SK-N-MC (cell line): ENCODE data around the gene PITPNC1.
A peak's percentile ranks its signal among the peaks of the same experiment; 100 is the strongest.

Source experiments
- DNase-seq: peaks from one replicate; pipeline ENCODE4 v3.0.0-alpha.2; 2011; ENCODE audit warnings: low read depth, low spot score
- H3K27ac ChIP-seq: fragments of 200-600 bp; sonication (generic); 2 replicates; pipeline ENCODE4 v1.5.1; 2016; ENCODE audit warnings: mixed run types
- H3K36me3 ChIP-seq: fragments of 200-600 bp; sonication (generic); 2 replicates; pipeline ENCODE4 v1.6.1; 2017; ENCODE audit warnings: antibody characterized with exemption, low read length, mixed read lengths; ENCODE audit not compliant: insufficient read depth
- H3K4me3 ChIP-seq: fragments of 200-600 bp; sonication (generic); 2 replicates; pipeline ENCODE4 v1.5.1; 2016
- H3K9ac ChIP-seq: fragments of 200-600 bp; sonication (generic); 2 replicates; pipeline ENCODE4 v1.8.0; 2017; ENCODE audit warnings: mixed run types, mixed read lengths; ENCODE audit not compliant: insufficient read length
- H3K9me3 ChIP-seq: fragments of 200-600 bp; sonication (generic); 2 replicates; pipeline ENCODE4 v1.6.1; 2017; ENCODE audit warnings: low read depth, mild to moderate bottlenecking, antibody characterized with exemption, low read length, moderate library complexity, mixed read lengths
- EZH2 ChIP-seq: fragments of 200-600 bp; sonication (generic); IDR thresholded peaks from one replicate; pipeline ENCODE4 v1.6.1; 2017; ENCODE audit warnings: antibody characterized with exemption
- FOXP2 ChIP-seq: optimal IDR thresholded peaks from 2 replicates; pipeline ENCODE3; 2011; ENCODE audit warnings: mild to moderate bottlenecking, moderate library complexity; ENCODE audit not compliant: insufficient read depth; ENCODE audit errors: extremely low read length, control extremely low read depth
- POLR2AphosphoS5 ChIP-seq: IDR thresholded peaks from 2 replicates; pipeline ENCODE4 v1.6.1; 2012; ENCODE audit warnings: mild to moderate bottlenecking, low read depth, low read length, borderline replicate concordance

The PITPNC1 gene

DNA sequence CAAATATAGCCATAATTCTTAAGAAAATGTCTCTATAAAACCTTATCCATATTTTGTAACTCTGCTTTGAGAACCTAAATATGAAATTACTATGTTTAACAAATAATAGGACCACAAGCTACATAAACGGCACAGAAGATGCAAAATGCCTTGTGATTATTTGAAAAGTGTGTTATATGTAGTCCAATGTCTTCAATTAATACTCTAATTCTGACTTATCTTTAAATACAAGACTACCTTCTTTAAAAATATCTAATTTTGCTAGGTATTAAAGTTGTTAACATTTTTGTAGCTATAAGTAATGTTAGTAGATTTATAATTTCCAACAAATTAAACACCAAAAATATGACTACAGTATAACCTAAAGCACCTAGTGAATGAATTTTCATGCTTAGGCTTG lies 27.7 kb upstream of the PITPNC1 start:
- peaks cover 90% of the 10 kb centered on the region for H3K36me3 ChIP-seq
- no peak for DNase-seq
- no peaks in the 10 kb centered on the region for H3K9me3 ChIP-seq
- no peak for TF ChIP-seq FOXP2
- TF ChIP-seq POLR2AphosphoS5 = no peak
- TF ChIP-seq EZH2 = no peak
- no peak overlapping the region for H3K9ac ChIP-seq
- no peak overlapping the region for H3K27ac ChIP-seq
- no peak overlapping the region for H3K4me3 ChIP-seq

DNA sequence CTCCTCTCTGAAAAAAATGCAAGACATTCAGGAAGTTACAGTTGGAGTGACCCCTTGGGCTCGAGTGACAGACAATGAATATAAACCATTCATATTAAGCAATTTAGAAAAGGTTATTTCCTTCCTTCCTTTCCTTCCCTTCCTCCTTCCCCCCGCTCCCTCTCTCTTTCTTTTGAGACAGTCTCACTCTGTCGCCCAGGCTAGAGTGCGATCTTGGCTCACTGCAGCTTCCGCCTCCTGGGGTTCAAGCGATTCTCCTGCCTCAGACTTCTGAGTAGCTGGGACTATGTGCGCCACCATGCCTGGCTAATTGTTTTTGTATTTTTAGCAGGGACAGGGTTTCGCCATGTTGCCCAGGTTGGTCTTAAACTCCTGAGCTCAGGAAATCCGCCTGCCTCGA lies 23.9 kb upstream of the PITPNC1 start:
- Histone ChIP-seq H3K9me3 (no peaks in the 10 kb centered on the region), H3K9ac (no peak overlapping the region), H3K36me3 (peaks cover 89% of the 10 kb centered on the region), H3K27ac (no peak overlapping the region), H3K4me3 (no peak overlapping the region)
- TF ChIP-seq FOXP2 = no peak
- DNase-seq = no peak

GRCh38 chr17:67353929-67354574 lies 23.0 kb upstream of the PITPNC1 start:
- DNase-seq = no peak
- TF ChIP-seq FOXP2 (no peak), POLR2AphosphoS5 (no peak), EZH2 (no peak)

GRCh38 chr17:67358612-67359011 lies 18.5 kb upstream of the PITPNC1 start:
- H3K9ac ChIP-seq = no peak overlapping the region
- no peak overlapping the region for H3K4me3 ChIP-seq
- H3K36me3 ChIP-seq = peaks cover 66% of the 10 kb centered on the region
- DNase-seq = no peak
- peak overlapping the region; percentile 64 for H3K27ac ChIP-seq
- no peaks in the 10 kb centered on the region for H3K9me3 ChIP-seq
- TF ChIP-seq EZH2 (no peak), FOXP2 (no peak), POLR2AphosphoS5 (no peak)

More at GRCh38 chr17:67353929-67354574, 23.0 kb upstream of the PITPNC1 start:
- Histone ChIP-seq H3K4me3 (no peak overlapping the region), H3K27ac (no peak overlapping the region), H3K9ac (no peak overlapping the region), H3K36me3 (peaks cover 80% of the 10 kb centered on the region), H3K9me3 (no peaks in the 10 kb centered on the region)

GRCh38 chr17:67359960-67360791 lies 16.9 kb upstream of the PITPNC1 start:
- no peak for TF ChIP-seq POLR2AphosphoS5
- no peak for TF ChIP-seq EZH2
- no peak for TF ChIP-seq FOXP2
- Histone ChIP-seq H3K9me3 (no peaks in the 10 kb centered on the region), H3K4me3 (no peak overlapping the region), H3K27ac (peak overlapping the region; percentile 63), H3K9ac (no peak overlapping the region), H3K36me3 (peaks cover 56% of the 10 kb centered on the region)
- DNase-seq = no peak

DNA sequence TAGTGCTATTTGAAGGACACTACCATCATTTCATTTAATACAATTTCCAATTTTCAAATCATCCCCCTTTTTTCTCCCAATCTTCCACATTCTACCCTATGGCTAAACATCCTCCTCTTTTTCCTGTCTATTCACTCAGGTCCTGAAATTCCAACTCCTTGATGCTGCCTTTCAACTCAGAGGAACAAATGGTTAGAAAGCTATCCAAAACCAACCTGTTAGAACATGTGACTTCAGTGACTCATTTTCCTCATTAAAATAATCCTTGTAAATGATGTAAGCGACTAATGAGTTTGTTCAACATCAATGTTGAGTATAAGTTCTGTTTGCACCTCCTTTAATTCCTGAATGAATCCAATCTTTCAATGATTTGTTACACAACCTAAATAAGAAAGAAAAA lies 16.2 kb upstream of the PITPNC1 start:
- no peak for DNase-seq
- no peak overlapping the region for H3K27ac ChIP-seq

GRCh38 chr17:67362173-67362572 lies 14.9 kb upstream of the PITPNC1 start:
- peaks cover 40% of the 10 kb centered on the region for H3K36me3 ChIP-seq
- no peak overlapping the region for H3K4me3 ChIP-seq
- H3K27ac ChIP-seq = no peak overlapping the region

More for the DNA sequence above, 16.2 kb upstream of the PITPNC1 start:
- Histone ChIP-seq H3K4me3 (no peak overlapping the region), H3K9me3 (no peaks in the 10 kb centered on the region), H3K9ac (no peak overlapping the region), H3K36me3 (peaks cover 49% of the 10 kb centered on the region)
- TF ChIP-seq FOXP2 (no peak), POLR2AphosphoS5 (no peak), EZH2 (no peak)

DNA sequence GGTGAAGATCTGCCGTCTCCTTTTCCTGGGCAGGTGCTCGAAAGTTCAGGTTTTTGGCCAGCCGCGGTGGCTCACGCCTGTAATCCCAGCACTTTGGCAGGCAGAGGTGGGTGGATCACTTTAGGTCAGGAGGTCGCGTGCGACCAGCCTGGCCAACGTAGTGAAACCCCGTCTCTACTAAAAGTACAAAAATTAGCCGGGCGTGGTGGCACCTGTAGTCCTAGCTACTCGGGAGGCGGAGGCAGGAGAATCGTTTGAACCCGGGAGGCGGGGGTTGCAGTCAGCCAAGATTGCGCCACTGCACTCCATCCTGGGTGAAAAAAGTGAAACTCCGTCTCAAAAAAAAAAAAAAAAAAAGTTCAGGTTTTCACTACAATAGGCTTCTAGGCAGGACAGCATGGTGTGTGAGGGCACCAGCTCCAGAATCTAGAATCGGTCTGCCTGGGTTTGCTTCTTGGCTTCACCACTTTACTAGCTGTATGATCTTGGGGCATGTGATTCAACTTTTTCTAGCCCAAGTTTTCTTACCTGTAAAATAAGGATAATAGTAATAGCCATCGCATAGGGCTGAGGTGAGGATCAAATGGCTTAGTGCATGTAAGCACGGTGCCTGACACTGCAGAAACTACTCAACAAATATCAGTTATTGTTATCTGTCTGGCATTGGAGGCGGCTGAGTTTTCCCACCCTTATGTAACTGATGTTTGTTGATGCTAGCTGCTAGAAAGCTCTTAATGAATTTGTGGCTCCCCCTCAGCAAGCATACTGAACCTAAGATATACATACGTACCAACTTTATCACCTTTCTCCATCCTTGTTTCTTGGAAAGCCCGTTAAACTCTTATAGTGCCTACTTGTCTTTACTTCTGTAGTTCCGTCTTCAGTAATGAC lies 12.0 kb upstream of the PITPNC1 start:
- Histone ChIP-seq H3K27ac (no peak overlapping the region), H3K4me3 (peak overlapping the region; percentile 98), H3K9ac (peak overlapping the region; percentile 98), H3K9me3 (no peaks in the 10 kb centered on the region), H3K36me3 (peaks cover 30% of the 10 kb centered on the region)
- TF ChIP-seq EZH2 (no peak), FOXP2 (no peak), POLR2AphosphoS5 (no peak)
- no peak for DNase-seq

More at GRCh38 chr17:67362173-67362572, 14.9 kb upstream of the PITPNC1 start:
- no peaks in the 10 kb centered on the region for H3K9me3 ChIP-seq
- TF ChIP-seq POLR2AphosphoS5 (no peak), FOXP2 (no peak), EZH2 (no peak)
- no peak for DNase-seq
- no peak overlapping the region for H3K9ac ChIP-seq

DNA sequence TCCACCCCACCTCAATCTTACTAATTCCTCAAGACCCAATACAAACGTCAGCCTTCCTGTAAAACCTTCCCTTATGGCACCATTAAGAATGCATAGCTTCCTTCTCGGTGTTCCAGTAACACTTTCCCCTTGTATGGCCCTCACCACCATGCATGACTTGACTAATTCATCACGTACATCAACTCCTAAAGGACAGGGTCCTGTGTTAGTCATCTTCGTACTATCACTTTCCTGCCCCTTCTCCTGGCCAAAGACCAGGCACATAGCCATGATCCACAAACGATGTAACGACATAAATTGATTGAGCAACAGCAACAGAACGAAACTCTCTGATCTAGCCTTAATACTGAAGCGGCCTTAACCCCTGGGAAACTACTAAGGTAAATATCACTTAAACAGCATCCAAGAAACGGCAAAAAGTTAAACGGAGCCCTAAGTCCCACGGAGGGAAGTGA lies 11.3 kb upstream of the PITPNC1 start:
- TF ChIP-seq POLR2AphosphoS5 (no peak), EZH2 (no peak), FOXP2 (no peak)
- Histone ChIP-seq H3K4me3 (peak overlapping the region; percentile 98), H3K9me3 (no peaks in the 10 kb centered on the region), H3K27ac (peak overlapping the region; percentile 82), H3K36me3 (peaks cover 23% of the 10 kb centered on the region), H3K9ac (peak overlapping the region; percentile 98)
- no peak for DNase-seq
